Transverse colon (tissue), 4 donors: ENCODE results near the gene MUC20. TPM values are rescaled to one million over a fixed set of nuclear protein-coding genes. Genes with fewer than 3 reads are reported as not detected.

Source experiments
- DNase-seq: peaks from one replicate; pipeline ENCODE4 v3.0.0-alpha.2; 2019
- H3K27ac ChIP-seq, 4 donors: fragments of 200-600 bp; sonication (generic); 2 replicates each; pipeline ENCODE4 v1.5.1; 2016 to 2018; ENCODE audit warnings: inconsistent platforms in 4 of 4
- H3K27me3 ChIP-seq: fragments of 200-600 bp; sonication (generic); 2 replicates; pipeline ENCODE4 v1.5.1; 2017; ENCODE audit warnings: inconsistent platforms
- H3K36me3 ChIP-seq, 4 donors: fragments of 200-600 bp; sonication (generic); 2 replicates each; pipeline ENCODE4 v1.5.1; 2017 to 2019; ENCODE audit warnings: inconsistent platforms in 4 of 4
- H3K4me1 ChIP-seq, 4 donors: fragments of 200-600 bp; sonication (generic); 2 replicates each; pipeline ENCODE4 v1.5.1; 2017 to 2020; ENCODE audit warnings: inconsistent platforms in 4 of 4
- H3K4me3 ChIP-seq, 4 donors: fragments of 200-600 bp; sonication (generic); 1 replicate in 1 of 4; 2 replicates in 3 of 4; pipeline versions ENCODE4 v1.5.1 to v1.6.1; 2017 to 2019; ENCODE audit warnings: inconsistent platforms in 4 of 4
- H3K9me3 ChIP-seq, 2 donors: fragments of 200-600 bp; sonication (generic); 2 replicates each; pipeline ENCODE4 v1.5.1; 2017 to 2019; ENCODE audit warnings: inconsistent platforms in 2 of 2
- CTCF ChIP-seq, 5 experiments: fragments of 200-600 bp in 3 of 5; fragments of 450-650 bp in 2 of 5; sonication (generic) in 3 of 5; IDR thresholded peaks; 1 replicate in 2 of 5; 2 replicates in 3 of 5; pipeline ENCODE4 v1.5.1; 2016 to 2017; ENCODE audit warnings: antibody characterized with exemption in 5 of 5, inconsistent platforms in 3 of 5, mild to moderate bottlenecking in 2 of 5, moderate library complexity in 1 of 5
- EP300 ChIP-seq: sonication (generic); formaldehyde crosslinking; IDR thresholded peaks from one replicate; pipeline ENCODE4 v1.6.1; 2017; ENCODE audit warnings: antibody characterized with exemption, low read depth
- POLR2A ChIP-seq: fragments of 450-650 bp; IDR thresholded peaks from one replicate; pipeline ENCODE4 v1.6.1; 2016; ENCODE audit warnings: antibody characterized with exemption, mild to moderate bottlenecking, moderate library complexity
- POLR2AphosphoS5 ChIP-seq, 3 donors: sonication (generic); formaldehyde crosslinking; IDR thresholded peaks; one replicate each; pipeline ENCODE4 v1.6.1; 2016; ENCODE audit warnings: antibody characterized with exemption in 3 of 3
- WGBS, 2 donors: methylation state at CpG; one replicate each; pipeline ENCODE4 v1.1.5; 2018; ENCODE audit warnings: low coverage in 1 of 2; 5-methylcytosine and 5-hydroxymethylcytosine counted together
- in situ Hi-C, 4 donors: fragments of 200-750 bp; cut with MboI; loops; one replicate each; pipeline versions ENCODE4 v1.15.0 to v1.15.1; 2017; ENCODE audit warnings: low sequenced_read_pairs in 3 of 4, low pct_ligation_motif_present in 1 of 4, low pct_unique_long_range_greater_than_20kb in 1 of 4
- intact Hi-C: fragments of 100-400 bp; cut with DNase I; formaldehyde crosslinking; loops from one replicate; pipeline ENCODE4 v1.15.1; 2023; ENCODE audit warnings: low total_unique reads
- total RNA-seq, 4 donors: library from RNA; depleted of rRNA; stranded (reverse); fragments of >200 nt; gene quantifications; one replicate each; pipeline ENCODE4 v1.1.0, GENCODE V29; 2016

Gene MUC20
- total RNA-seq, 4 donors from 2014 or later = 65.9 to 321 (median 131) TPM

- no peaks in the 10 kb centered on the region for H3K9me3 ChIP-seq
- no peak overlapping the region for H3K27ac ChIP-seq
- H3K4me3 ChIP-seq = no peak overlapping the region
- peaks cover 0 to 8% (median 0%) of the 10 kb centered on the region in 4 donors for H3K36me3 ChIP-seq
- in situ Hi-C loops (no loop called here), intact Hi-C loops (no loop called here)
- TF ChIP-seq POLR2A = no peak
- TF ChIP-seq POLR2AphosphoS5 (IDR thresholded peaks at IDR 0.05) = peak in 1 of 3 donors; percentile 16
- no peak for TF ChIP-seq EP300
- TF ChIP-seq CTCF (IDR thresholded peaks at IDR 0.05) = no peak
- no peak for DNase-seq
- no peaks in the 10 kb centered on the region for H3K27me3 ChIP-seq
- WGBS, 2 donors = 88 to 92% methylated on average over 2 of the region's 2 CpGs
- H3K4me1 ChIP-seq = no peaks in the 10 kb centered on the region
Observed at GRCh38 chr3:195699388-195699771, 21.4 kb upstream of the MUC20 start.

- no peak overlapping the region for H3K4me3 ChIP-seq
- H3K27me3 ChIP-seq = no peaks in the 10 kb centered on the region
- H3K9me3 ChIP-seq = no peaks in the 10 kb centered on the region
- in situ Hi-C loops (no loop called here), intact Hi-C loops (no loop called here)
- H3K4me1 ChIP-seq = no peaks in the 10 kb centered on the region
- no peak for DNase-seq
- WGBS, 2 donors = 66 to 93% methylated on average over 6 of the region's 6 CpGs
- TF ChIP-seq CTCF (IDR thresholded peaks at IDR 0.05) (no peak), EP300 (no peak), POLR2A (no peak), POLR2AphosphoS5 (IDR thresholded peaks at IDR 0.05) (no peak)
- no peak overlapping the region for H3K27ac ChIP-seq
- H3K36me3 ChIP-seq = peaks cover 0 to 4% (median 0%) of the 10 kb centered on the region in 4 donors
Observed at GRCh38 chr3:195699860-195700259, 20.9 kb upstream of the MUC20 start.

- Histone ChIP-seq H3K27ac (no peak overlapping the region), H3K36me3 (no peaks in the 10 kb centered on the region), H3K4me1 (no peaks in the 10 kb centered on the region), H3K9me3 (no peaks in the 10 kb centered on the region), H3K4me3 (no peak overlapping the region), H3K27me3 (no peaks in the 10 kb centered on the region)
- intact Hi-C loops = no loop called here
- 52 to 88% methylated on average over 4 to 5 of the region's 5 CpGs for WGBS, 2 donors
- TF ChIP-seq CTCF (IDR thresholded peaks at IDR 0.05) = no peak
- no peak for TF ChIP-seq EP300
- peak in 1 of 3 donors; percentile 34 for TF ChIP-seq POLR2AphosphoS5 (IDR thresholded peaks at IDR 0.05)
- in situ Hi-C loops = no loop called here
- no peak for DNase-seq
Observed at GRCh38 chr3:195700319-195700718, 20.5 kb upstream of the MUC20 start.

GRCh38 chr3:195701042-195701915 lies 19.5 kb upstream of the MUC20 start:
- H3K9me3 ChIP-seq = no peaks in the 10 kb centered on the region
- no peaks in the 10 kb centered on the region for H3K27me3 ChIP-seq
- H3K27ac ChIP-seq = no peak overlapping the region
- H3K4me3 ChIP-seq = no peak overlapping the region
- DNase-seq = no peak
- 61 to 81% methylated on average over 7 to 9 of the region's 9 CpGs for WGBS, 2 donors
- no peaks in the 10 kb centered on the region for H3K36me3 ChIP-seq
- in situ Hi-C loops (no loop called here), intact Hi-C loops (no loop called here)
- no peak for TF ChIP-seq EP300
- TF ChIP-seq POLR2A = no peak
- TF ChIP-seq CTCF (IDR thresholded peaks at IDR 0.05) = no peak
- TF ChIP-seq POLR2AphosphoS5 (IDR thresholded peaks at IDR 0.05) = peak in 1 of 3 donors; percentile 42
- no peaks in the 10 kb centered on the region for H3K4me1 ChIP-seq
